ENCODE measurements around the gene ABHD3.
"Not testable (repeated sequence)": the region's sequence is repeated elsewhere in the genome, so short reads cannot be mapped to it uniquely, and the experiment has no call there.

The ABHD3 gene, protein sequence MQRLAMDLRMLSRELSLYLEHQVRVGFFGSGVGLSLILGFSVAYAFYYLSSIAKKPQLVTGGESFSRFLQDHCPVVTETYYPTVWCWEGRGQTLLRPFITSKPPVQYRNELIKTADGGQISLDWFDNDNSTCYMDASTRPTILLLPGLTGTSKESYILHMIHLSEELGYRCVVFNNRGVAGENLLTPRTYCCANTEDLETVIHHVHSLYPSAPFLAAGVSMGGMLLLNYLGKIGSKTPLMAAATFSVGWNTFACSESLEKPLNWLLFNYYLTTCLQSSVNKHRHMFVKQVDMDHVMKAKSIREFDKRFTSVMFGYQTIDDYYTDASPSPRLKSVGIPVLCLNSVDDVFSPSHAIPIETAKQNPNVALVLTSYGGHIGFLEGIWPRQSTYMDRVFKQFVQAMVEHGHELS

DNA sequence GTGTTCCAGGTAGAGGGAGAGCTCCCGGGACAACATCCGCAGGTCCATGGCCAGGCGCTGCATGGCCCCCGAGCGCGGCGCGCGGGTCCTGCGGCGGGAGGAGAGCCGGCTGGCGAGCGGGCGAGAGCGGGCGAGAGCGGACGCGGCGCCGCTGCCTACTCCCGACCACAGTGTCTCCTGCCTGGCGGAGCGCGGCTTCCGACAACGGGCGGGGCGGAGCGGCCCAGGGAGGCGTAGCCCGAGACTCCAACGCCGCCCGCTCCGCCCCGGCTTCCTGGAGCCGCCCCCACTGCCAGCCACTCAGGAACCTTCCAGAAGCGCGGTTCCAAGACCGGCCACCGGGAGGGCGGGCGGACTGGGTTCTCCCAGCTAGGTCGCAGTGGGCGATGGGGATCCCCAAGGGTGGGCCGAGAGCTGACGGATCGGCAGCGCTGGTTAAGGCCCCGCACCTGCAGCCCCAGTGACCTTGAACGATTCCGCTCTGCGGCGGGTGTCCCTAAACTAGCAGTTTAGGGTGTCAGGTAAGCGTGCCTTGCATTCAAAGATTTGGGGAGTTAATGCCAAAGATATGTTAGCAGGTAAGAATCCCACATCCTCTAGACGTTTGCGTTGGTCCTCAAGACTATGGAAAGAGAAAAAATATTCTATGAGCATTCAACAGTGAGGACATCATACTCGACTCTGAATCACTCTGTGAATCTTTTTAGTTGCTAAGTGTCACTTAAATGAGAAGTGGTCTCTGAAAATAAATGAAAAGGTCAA lies at the start of gene ABHD3:
ABHD3 (minus strand) TSS at position 172 of the 762 bp plus-strand sequence; CDS start at position 63, 109 bp downstream.
- DNase-seq (ENCODE audit: low read depth in 2 of 2), result peak; percentile 83 to 90

DNA sequence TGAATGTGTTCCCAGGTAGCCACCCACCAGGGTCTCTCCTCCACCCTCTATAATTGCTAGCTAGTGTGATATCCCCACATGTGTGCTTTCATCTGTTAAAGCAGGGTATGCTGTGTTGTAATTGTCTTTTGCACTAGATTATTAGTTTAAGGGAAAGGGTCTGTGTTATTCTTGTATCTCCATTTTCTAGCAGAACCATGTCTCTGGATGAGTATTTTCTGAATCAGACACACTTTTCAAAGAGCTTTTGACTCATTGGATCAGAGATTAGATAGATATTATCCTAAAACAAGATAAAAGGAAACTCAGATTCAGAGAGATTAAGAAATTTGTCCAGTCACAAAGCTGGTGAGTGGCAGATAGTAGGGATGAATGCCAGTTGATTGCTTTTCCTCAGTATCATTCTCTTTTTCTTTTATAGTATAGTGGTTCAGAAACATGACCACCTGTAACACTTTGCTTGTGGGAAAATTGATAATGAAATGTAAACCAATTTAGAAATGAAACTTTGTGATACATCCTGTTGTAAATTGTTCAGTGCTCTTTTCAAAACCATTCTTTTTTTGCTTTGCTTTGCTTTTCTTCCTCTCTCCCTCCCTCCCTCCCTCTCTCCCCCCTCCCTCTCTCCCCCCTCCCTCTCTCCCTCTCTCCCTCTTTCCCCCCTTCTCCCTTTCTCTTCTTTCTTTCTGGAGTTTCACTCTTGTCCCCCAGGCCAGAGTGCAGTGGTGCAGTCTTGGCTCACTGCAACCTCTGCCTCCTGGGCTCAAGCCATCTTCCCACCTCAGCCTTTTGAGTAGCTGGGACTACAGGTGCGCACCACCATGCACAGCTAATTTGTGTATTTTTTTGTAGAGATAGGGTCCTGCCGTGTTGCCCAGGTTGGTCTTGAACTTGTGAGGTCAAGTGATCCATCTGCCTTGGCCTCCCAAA lies 43.5 kb upstream of the ABHD3 start:
- no peak for DNase-seq (ENCODE audit: low read depth in 2 of 2)

DNA sequence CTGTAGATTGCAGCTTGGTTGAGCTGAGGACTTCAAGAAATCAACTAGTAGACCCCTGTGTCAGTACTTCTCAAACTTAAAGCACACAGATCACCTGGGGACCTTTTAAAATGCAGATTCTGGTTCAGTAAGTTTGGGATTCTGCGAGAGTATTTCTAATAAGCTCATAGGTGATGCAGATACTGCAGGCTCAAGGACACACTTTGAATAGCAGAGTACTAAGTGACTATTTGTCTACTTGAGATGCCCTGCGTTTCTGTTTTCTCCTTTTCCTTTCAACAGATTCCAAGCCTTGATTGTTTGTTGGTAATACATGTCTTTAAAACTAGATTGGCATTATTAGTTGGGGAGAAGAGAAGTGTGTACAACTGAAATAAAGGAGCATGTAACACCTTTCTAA lies 42.7 kb upstream of the ABHD3 start:
- no peak for DNase-seq (ENCODE audit: low read depth in 2 of 2)

DNA sequence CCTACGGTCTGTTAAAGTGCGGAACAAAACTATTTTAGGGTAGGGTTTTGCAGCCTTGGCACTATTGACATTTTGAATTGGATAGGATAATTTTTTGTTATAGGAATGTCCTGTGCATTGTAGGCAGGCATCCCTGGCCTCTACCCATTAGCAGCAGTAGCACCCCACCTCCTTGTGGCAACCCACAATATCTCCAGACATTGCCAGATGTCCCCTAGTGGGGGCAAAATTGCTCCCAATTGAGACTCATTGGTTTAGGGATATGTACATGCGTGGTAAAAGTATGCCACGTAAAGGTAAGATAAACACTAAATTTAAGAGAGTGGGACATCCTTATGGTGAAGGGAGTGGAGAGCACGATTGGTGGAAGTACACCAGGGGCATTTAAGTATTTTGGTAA lies 40.7 kb upstream of the ABHD3 start:
- DNase-seq (ENCODE audit: low read depth in 2 of 2), result no peak

DNA sequence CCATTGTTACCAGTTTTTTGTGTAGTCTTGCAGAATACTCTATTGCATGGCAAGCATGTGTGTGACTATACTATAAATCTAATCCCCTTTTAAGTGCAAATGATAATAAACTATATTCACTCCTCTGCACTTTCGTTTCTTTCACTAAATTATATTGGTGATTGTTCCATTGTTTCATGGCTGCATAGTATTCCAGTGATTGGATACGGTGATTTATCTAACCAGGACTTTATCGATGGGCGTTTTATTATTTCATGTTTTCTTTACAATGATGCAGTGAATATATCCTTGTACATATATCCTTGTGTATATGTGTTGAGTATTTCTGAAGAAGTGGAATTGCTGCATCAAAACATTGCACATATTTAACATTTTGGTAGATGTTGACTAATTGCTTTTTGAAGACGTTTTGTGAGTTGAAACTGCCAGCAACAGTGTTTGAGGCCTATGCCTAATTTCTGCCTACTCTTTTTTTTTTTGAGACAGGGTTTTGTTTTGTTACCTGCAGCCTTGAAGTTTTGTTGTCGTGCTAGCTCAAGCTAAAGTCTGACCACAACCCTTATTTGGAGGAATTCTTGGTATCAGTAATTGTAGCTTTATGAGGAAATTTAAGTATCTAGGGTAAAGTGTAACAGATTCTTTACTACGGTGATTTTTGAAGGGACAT lies 38.7 kb upstream of the ABHD3 start:
- DNase-seq (ENCODE audit: low read depth in 2 of 2), result no peak

DNA sequence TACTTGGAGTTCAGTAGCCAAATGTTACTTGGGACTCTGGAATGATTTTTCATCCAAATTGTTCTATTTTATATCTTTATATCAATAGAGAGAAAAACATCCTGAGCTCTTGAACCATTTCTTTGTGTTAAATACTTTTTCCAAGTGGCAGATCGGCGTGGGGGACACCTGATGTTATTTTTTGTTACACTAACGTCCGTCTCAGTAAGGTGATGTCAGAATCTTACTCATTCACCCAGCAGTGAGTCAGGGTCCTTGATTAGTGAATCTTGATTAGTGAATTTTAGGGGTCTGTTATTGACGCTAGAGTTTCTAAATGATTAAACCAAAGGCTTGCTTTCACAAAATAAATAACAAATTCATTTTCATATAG lies 37.7 kb upstream of the ABHD3 start:
- DNase-seq (ENCODE audit: low read depth in 2 of 2), result no peak

DNA sequence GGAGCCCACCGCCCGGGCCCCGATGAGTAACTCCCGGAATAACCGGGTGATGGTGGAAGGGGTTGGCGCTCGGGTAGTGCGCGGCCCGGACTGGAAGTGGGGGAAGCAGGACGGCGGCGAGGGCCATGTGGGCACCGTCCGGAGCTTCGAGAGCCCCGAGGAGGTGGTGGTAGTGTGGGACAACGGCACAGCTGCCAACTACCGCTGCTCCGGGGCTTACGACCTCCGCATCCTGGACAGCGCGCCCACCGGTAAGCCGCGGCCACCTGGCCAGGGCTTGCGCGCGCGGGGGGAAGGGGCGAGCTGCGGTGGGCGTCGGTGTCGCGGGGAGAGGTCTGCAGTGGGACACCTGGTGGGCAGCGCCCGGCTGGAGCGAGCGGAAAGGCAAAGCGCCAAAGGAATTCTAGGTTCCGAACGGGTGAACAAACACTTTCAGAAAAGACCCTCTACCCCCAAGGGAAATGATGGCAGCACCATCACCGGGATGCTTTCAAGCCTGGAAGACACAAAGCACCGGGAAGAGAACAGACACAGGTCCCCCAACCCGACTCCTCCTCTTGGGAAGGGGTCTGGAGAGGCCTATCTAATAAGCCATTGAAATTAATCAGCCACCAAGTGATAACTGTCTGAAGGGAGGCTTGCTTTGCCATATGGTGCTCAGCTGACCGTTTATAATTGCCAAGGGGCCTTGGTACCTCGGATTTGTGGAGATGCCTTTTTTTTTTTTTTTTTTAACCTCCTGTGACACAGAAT lies 37.2 kb upstream of the ABHD3 start:
- no peak for DNase-seq (ENCODE audit: low read depth in 2 of 2)

DNA sequence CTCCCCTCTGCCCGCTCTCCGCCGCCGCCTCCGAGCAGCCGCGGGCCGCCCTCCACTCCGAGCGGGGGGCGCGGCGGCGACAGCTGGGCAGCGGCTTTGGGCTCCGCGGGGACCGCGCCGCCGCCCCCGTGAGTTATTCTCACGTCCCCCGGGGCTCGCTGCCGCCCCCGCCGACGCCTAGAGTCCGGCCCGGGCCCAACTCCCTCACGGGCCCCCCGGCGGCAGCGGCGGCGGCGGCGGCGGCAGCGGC lies 36.7 kb upstream of the ABHD3 start:
- DNase-seq (ENCODE audit: low read depth in 2 of 2), result no peak

DNA sequence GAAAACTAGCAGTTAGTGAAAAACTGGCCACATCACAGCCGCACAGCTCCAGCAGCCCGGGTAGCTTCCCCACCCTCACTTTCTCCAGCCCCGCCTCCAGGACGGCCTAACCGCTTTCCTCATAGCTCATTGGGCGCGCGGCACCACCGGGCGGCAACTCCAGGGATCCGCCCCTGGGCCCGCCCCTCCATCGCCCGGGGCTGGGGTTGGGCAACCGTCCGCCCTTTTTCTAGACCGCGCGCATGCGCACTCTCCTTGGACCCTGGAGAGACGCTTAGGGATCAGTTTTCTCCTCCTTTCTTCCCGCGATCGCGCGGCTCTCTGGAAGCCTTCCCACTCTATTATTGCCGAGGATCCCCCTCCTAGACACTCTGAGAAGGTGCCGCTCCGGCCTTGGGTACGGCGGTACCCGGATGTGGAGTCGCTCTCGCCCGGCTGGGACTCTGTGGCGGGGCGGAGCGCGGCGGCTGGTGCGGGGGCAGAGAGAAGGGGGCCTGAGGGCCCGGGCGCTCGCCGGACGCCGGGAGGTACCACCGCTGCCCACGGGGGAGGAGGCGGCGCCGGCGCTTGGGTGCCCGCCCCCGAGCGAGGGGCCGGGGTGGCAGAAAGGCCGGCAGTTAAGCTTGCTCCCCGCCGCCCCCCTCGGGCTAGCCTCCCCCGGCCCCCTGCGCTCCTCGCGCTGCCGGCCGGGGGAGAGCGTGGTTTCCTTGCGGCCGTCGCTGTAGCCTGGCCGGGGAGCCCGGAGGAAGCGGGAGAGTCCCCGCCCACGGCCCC lies 36.2 kb upstream of the ABHD3 start, which contains the start of gene MIB1:
MIB1 (plus strand) TSS at position 255 of the 774 bp plus-strand sequence. CDS start 792 bp downstream, outside the sequence.
- peak; percentile 96 to 98 for DNase-seq (ENCODE audit: low read depth in 2 of 2)

DNA sequence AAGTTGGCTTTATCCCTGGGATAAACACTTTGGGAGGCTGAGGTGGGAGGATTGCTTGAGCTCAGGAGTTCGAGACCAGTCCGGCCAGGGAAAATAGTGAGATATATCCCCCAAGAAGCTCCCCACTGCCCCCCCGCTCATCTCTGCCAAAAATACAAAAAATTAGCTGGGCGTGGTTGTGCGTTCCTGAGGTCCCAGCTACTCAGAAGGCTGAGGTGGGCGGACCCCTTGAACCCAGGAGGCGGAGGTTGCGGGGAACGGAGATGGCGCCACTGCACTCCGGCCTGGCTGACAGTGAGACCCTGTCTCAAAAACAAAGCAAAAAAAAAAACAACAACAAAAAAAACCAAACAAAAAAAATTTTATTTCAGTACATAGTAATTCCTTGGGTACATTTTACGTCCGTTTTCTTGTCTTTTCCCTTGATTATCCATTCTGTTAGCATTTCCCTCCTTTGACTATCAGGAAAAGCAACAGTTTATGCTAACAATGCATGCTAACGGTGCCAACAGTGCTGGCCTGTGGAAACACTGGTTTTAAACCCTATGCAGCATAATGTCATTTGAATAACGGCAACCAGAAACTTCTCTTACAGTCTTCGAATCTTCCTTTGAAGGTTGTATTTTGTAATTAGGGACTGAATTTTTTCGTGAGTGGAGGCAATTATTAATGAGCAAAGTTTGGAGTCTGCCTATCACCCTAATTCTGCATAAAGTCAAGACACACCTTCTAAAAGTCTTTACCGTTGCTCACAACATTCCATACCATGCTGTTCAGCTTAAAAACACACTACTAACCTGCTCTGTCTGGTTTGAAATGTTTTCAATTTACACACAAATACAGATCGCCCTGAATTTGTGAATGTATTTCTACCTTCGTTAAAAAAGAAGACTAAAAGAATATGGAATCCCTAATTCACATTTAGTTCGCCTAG lies 35.3 kb upstream of the ABHD3 start:
- no peak for DNase-seq (ENCODE audit: low read depth in 2 of 2)

DNA sequence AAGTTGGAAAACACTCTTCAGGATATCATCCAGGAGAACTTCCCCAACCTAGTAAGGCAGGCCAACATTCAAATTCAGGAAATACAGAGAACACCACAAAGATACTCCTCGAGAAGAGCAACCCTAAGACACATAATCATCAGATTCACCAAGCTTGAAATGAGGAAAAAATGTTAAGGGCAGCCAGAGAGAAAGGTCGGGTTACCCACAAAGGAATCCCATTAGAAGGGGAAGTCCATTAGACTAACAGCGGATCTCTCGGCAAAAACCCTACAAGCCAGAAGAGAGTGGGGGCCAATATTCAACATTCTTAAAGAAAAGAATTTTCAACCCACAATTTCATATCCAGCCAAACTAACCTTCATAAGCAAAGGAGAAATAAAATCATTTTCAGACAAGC lies 32.4 kb upstream of the ABHD3 start:
- not testable (repeated sequence) for DNase-seq (ENCODE audit: low read depth in 2 of 2)

DNA sequence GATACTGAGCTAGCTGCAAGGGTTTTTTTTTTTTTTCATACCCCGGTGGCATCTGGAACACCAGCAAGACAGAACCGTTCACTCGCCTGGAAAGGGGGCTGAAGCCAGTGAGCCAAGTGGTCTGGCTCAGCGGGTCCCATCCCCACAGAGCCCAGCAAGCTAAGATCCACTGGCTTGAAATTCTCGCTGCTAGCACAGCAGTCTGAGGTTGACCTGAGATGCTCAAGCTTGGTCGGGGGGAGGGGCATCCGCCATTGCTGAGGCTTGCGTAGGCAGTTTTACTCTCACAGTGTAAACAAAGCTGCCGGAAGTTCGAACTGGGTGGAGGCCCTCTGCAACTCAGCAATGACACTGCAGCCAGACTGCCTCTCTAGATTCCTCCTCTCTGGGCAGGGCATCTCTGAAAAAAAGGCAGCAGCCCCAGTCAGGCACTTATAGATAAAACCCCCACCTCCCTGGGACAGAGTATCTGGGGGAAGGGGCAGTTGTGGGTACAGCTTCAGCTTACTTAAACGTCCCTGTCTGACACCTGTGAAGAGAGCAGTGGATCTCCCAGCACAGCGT lies 31.0 kb upstream of the ABHD3 start:
- no peak for DNase-seq (ENCODE audit: low read depth in 2 of 2)

DNA sequence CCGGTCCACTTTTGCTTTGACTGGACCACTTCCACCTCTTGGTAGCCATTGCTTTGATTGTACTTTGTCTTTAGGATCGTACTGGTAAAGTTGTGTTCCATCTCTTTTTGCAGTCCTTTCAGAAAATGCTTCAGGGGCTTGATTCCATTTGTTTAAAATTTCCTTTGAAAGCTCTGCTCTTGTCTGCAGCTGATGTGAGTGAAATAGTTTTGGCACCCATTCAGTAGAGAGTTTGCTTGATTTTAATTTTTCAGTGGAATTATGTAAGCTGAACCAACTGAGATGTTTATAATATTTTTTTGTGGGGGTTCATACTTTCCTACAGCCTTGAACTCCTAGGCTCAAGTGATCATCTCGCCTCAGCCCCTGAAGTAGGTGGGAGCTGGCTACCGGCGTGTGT lies 28.4 kb upstream of the ABHD3 start:
- DNase-seq (ENCODE audit: low read depth in 2 of 2), result no peak

DNA sequence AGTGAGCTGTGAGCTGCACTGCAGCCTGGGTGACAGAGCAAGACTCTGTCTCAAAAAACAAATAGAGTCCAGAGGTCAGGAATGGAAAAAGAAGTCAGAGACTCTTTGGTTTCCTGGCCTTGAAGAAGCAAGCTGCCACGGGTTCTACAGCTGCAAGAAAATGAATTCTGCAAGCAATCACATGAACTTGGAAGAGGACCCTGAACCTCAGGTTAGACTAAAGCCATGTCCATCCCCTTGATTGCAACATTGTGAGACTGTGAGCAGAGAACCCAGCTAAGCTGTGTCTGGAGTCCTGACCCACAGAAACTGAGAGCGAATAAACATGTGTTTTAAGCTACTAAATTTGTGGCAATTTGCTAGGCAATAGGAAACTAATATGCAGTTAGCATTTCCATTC lies 23.1 kb upstream of the ABHD3 start:
- DNase-seq (ENCODE audit: low read depth in 2 of 2), result no peak

DNA sequence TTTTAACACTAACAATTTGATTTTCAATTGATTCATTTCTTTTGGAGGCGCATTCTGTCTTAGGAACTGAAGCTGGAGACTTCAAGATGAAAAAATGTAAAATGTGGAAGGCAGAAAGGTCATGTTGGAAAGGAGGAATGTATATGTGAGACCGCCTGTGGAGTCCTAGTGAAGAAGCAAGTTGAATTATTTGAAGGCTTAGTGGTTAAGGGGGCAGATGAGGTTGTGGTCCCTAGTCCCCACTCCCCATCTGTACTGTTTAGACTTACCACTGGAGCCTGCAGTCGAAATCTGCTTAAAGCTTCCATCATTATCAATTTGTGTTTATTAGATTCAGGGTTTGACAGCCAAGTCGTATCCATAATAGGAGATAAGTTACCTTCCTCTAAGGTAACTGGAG lies 20.6 kb upstream of the ABHD3 start:
- DNase-seq (ENCODE audit: low read depth in 2 of 2), result no peak

DNA sequence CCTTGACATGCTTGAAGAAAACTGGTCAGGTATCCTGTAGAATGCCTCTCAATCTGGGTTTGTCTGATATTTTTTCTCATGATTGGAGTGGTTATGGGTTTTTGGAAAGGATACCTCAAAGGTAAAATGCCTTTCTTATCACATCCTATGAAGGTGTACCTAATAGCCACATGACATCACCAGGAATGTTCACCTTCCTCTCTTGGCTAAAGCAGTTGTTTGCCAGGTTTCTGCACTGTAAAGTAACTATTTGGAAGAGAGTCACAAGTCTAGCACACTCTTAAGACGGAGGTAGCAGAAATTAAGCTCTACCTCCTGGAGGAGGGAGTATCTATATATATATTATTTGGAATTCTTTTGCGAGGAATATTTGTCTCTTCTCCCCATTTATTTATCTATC lies 18.1 kb upstream of the ABHD3 start:
- DNase-seq (ENCODE audit: low read depth in 2 of 2), result no peak

DNA sequence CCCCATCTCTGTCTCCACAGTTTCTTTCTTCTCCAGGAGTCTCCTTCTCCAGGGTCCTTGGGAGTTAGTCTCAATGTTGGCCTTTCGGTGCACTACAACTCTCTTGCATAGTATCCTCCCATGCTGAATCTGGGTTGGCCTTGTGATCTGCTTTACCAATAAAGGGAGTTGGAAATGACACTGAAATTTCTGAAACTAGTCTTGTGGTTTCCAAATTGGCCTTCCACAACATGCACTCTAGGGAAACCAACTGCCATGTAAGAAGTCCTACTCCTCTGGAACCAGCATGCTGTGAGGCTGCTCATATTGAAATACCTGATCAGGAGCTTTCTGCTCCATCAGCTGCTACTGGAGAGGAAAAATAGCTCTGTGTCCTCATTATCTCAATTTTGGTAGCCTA lies 9.9 kb upstream of the ABHD3 start:
- no peak for DNase-seq (ENCODE audit: low read depth in 2 of 2)

DNA sequence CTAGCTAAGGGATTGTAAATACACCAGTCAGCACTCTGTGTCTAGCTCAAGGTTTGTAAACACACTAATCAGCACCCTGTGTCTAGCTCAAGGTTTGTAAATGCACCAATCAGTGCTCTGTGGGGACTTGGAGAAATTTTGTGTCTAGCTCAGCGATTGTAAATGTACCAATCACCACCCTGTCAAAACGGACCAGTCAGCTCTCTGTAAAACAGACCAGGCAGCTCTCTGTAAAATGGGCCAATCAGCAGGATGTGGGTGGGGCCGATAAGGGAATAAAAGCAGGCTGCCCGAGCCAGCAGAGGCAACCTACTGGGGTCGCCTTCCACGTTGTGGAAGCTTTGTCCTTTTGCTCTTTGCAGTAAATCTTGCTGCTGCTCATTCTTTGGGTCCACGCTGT lies 2.6 kb upstream of the ABHD3 start:
- DNase-seq (ENCODE audit: low read depth in 2 of 2), result not testable (repeated sequence)

DNA sequence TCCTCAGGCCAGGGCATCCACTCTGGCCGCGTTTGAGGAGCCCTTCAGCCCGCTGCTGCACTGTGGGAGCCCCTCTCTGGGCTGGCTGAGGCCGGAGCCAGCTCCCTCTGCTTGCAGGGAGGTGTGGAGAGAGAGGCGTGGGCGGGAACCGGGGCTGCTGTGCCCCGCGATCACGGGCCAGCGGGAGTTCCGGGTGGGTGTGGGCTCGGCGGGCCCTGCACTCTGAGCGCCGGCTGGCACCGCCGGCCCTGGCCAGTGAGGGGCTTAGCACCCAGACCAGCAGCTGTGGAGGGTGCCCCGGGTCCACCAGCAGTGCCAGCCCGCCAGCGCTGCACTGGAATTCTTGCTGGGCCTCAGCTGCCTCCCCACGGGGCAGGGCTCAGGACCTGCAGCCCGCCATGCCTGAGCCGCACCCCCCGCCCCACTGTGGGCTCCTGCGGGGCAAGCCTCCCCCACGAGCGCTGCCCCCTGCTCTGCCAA lies 1.9 kb upstream of the ABHD3 start:
- no peak for DNase-seq (ENCODE audit: low read depth in 2 of 2)
